GM19452 (cell line): ENCODE measurements around the gene QPRT.
"Not testable (repeated sequence)": the region's sequence is repeated elsewhere in the genome, so short reads cannot be mapped to it uniquely, and the experiment has no call there.

Experiments used
- ATAC-seq: cut with Tn5 transposase; IDR thresholded peaks from one replicate; pipeline ENCODE4 v1.9.1; 2021; ENCODE audit not compliant: unreplicated experiment

Gene QPRT

GRCh38 chr16:29678691-29679267 lies at the start of gene QPRT:
QPRT (plus strand) TSS chr16:29679180; CDS start chr16:29679198, 18 bp downstream.
- no peak for ATAC-seq

- not testable (repeated sequence) for ATAC-seq
Observed at GRCh38 chr16:29629318-29629717, 49.7 kb upstream of the QPRT start.

- not testable (repeated sequence) for ATAC-seq
Observed at GRCh38 chr16:29631658-29632057, 47.3 kb upstream of the QPRT start.

GRCh38 chr16:29635902-29636301 lies 43.1 kb upstream of the QPRT start:
- not testable (repeated sequence) for ATAC-seq

- not testable (repeated sequence) for ATAC-seq
Observed at GRCh38 chr16:29636368-29636767, 42.6 kb upstream of the QPRT start.

- ATAC-seq = not testable (repeated sequence)
Observed at GRCh38 chr16:29638751-29639150, 40.2 kb upstream of the QPRT start.

GRCh38 chr16:29641561-29641960 lies 37.4 kb upstream of the QPRT start:
- no peak for ATAC-seq

GRCh38 chr16:29643596-29643995 lies 35.4 kb upstream of the QPRT start:
- no peak for ATAC-seq

GRCh38 chr16:29644338-29644857 lies 34.6 kb upstream of the QPRT start:
- peak; percentile 65 for ATAC-seq

GRCh38 chr16:29644973-29645693 lies 33.8 kb upstream of the QPRT start:
- no peak for ATAC-seq

GRCh38 chr16:29645694-29646187 lies 33.2 kb upstream of the QPRT start:
- no peak for ATAC-seq

GRCh38 chr16:29646947-29647346 lies 32.0 kb upstream of the QPRT start:
- ATAC-seq = no peak

- ATAC-seq = no peak
Observed at GRCh38 chr16:29649588-29650494, 29.1 kb upstream of the QPRT start.

GRCh38 chr16:29650771-29651170 lies 28.2 kb upstream of the QPRT start:
- ATAC-seq = no peak

- no peak for ATAC-seq
Observed at GRCh38 chr16:29651774-29652349, 27.1 kb upstream of the QPRT start.

- ATAC-seq = no peak
Observed at GRCh38 chr16:29653471-29653870, 25.5 kb upstream of the QPRT start.

- ATAC-seq = not testable (repeated sequence)
Observed at GRCh38 chr16:29653890-29654289, 25.1 kb upstream of the QPRT start.

GRCh38 chr16:29656688-29657523 lies 22.1 kb upstream of the QPRT start:
- ATAC-seq = no peak

GRCh38 chr16:29658705-29659104 lies 20.3 kb upstream of the QPRT start:
- ATAC-seq = no peak
